A549 (cell line): Measurements from ENCODE around the gene CHKB.

Source experiments
- HMGXB4 ChIP-seq: fragments of 250-450 bp; sonication (Bioruptor Pico); IDR thresholded peaks from 2 replicates; pipeline ENCODE4 v1.5.0; 2021; ENCODE audit warnings: mild to moderate bottlenecking, moderate library complexity, borderline replicate concordance
- MAX ChIP-seq: IDR thresholded peaks from 2 replicates; pipeline ENCODE4 v1.6.1; 2012
- MAZ ChIP-seq: fragments of 150-350 bp; IDR thresholded peaks from 2 replicates; pipeline ENCODE4 v1.6.1; 2014; ENCODE audit warnings: antibody characterized with exemption, low read depth, low read length, borderline replicate concordance
- MYC ChIP-seq: IDR thresholded peaks from 2 replicates; pipeline ENCODE4 v1.6.1; 2012; ENCODE audit warnings: mild to moderate bottlenecking, inconsistent platforms, low read length, improper control_type of control experiment, borderline replicate concordance
- POLR2A ChIP-seq: IDR thresholded peaks from 2 replicates; pipeline ENCODE4 v1.6.1; 2012; ENCODE audit warnings: mild to moderate bottlenecking, low read length
- TF ChIP-seq, protein P1 (sequence below): fragments of >200 bp; sonication (Bioruptor Twin); formaldehyde crosslinking; IDR thresholded peaks from 3 replicates; pipeline ENCODE4 v1.5.1; 2016

DNA sequence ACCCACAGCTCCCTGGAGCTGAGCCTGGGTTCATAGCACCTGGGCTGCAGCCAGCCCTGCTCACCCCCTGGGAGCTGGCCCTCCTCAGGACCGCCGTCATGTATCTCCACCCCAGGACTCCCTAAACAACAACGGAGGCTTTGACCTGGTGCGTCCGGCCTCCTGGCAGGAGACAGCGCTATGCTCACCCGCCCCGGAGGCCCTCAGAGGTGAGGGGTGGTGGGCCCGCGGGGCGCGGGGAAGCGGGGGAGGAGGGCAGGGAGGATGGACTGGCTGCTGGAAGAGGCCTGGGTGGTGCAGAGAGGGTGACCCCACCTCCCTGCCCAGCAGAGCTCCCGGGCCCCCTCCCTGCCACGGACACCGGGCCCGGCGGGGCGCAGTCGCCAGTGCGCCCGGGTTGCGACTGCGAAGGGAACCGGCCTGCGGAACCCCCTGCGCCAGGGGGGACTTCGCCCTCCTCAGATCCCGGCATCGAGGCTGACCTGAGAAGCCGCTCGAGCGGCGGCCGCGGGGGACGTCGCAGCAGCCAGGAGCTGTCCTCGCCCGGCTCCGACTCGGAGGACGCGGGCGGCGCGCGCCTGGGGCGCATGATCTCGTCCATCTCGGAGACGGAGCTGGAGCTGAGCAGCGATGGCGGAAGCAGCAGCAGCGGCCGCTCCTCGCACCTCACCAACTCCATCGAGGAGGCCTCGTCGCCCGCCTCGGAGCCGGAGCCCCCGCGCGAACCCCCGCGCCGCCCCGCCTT lies 21.0 kb upstream of the CHKB start:
- TF ChIP-seq MAX (no peak), MAZ (no peak), HMGXB4 (CRISPR knock-in tag) (no peak), POLR2A (no peak), MYC (no peak)
- TF ChIP-seq, protein P1, sequence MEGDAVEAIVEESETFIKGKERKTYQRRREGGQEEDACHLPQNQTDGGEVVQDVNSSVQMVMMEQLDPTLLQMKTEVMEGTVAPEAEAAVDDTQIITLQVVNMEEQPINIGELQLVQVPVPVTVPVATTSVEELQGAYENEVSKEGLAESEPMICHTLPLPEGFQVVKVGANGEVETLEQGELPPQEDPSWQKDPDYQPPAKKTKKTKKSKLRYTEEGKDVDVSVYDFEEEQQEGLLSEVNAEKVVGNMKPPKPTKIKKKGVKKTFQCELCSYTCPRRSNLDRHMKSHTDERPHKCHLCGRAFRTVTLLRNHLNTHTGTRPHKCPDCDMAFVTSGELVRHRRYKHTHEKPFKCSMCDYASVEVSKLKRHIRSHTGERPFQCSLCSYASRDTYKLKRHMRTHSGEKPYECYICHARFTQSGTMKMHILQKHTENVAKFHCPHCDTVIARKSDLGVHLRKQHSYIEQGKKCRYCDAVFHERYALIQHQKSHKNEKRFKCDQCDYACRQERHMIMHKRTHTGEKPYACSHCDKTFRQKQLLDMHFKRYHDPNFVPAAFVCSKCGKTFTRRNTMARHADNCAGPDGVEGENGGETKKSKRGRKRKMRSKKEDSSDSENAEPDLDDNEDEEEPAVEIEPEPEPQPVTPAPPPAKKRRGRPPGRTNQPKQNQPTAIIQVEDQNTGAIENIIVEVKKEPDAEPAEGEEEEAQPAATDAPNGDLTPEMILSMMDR, result no peak
